Heart right ventricle (tissue), 16 donors: ENCODE measurements around the gene SMG6. TPM values are rescaled to one million over a fixed set of nuclear protein-coding genes. Genes with fewer than 3 reads are reported as not detected.
"Not testable (repeated sequence)": the region's sequence is repeated elsewhere in the genome, so short reads cannot be mapped to it uniquely, and the experiment has no call there.

Source experiments
- ATAC-seq, 8 donors: fragments of 200-7000 bp; cut with Tn5 transposase; one replicate each; pipeline ENCODE4 v1.9.1; 2020; ENCODE audit warnings: mild to moderate bottlenecking in 8 of 8, moderate library complexity in 8 of 8, moderate number of reproducible peaks in 1 of 8
- DNase-seq, 2 donors: peaks; one replicate each; pipeline ENCODE4 v3.0.0-alpha.2; 2020
- H3K27ac ChIP-seq, 10 donors: fragments of 200-600 bp; sonication (generic) in 2 of 10; one replicate each; pipeline versions ENCODE4 v1.5.0 to v1.8.0; 2020 to 2022; ENCODE audit warnings: mild to moderate bottlenecking in 3 of 10
- H3K27me3 ChIP-seq, 7 donors: fragments of 200-600 bp; one replicate each; pipeline ENCODE4 v1.8.0; 2021 to 2022; ENCODE audit warnings: mild to moderate bottlenecking in 2 of 7
- H3K36me3 ChIP-seq, 9 donors: fragments of 200-600 bp; sonication (generic) in 1 of 9; one replicate each; pipeline versions ENCODE4 v1.5.0 to v1.8.0; 2020 to 2022; ENCODE audit warnings: mild to moderate bottlenecking in 2 of 9
- H3K4me1 ChIP-seq, 9 donors: fragments of 200-600 bp; sonication (generic) in 1 of 9; one replicate each; pipeline versions ENCODE4 v1.5.0 to v1.8.0; 2020 to 2022; ENCODE audit warnings: mild to moderate bottlenecking in 4 of 9
- H3K4me3 ChIP-seq, 10 donors: fragments of 200-600 bp; sonication (generic) in 2 of 10; one replicate each; pipeline versions ENCODE4 v1.5.0 to v1.8.0; 2020 to 2022; ENCODE audit warnings: mild to moderate bottlenecking in 7 of 10, moderate library complexity in 2 of 10
- H3K9me3 ChIP-seq, 11 donors: fragments of 200-600 bp in 10 of 11; sonication (generic) in 2 of 11; one replicate each; pipeline versions ENCODE4 v1.5.0 to v1.8.0; 2013 to 2022; ENCODE audit warnings: mild to moderate bottlenecking in 2 of 11, control low read depth in 1 of 11, moderate library complexity in 1 of 11
- WGBS, 2 donors: extraction: QIAGEN DNeasy Blood & Tissue Kit; methylation state at CpG; one replicate each; pipeline ENCODE4 v1.1.7; 2013; ENCODE audit warnings: inconsistent platforms in 1 of 2; 5-methylcytosine and 5-hydroxymethylcytosine counted together
- intact Hi-C, 10 donors: fragments of 100-400 bp; cut with DNase I; formaldehyde crosslinking; loops; one replicate each; pipeline versions ENCODE4 v1.11.1 to v1.14.2; 2022
- polyA plus RNA-seq, 2 donors: library from polyadenylated mRNA; stranded (reverse); fragments of 200-250 nt; gene quantifications; one replicate each; pipeline ENCODE4 v1.2.3, GENCODE V29; 2013
- total RNA-seq, 10 donors: library from RNA; stranded (reverse); fragmentation: NEBNext Ultra II Directional in 3 of 10; extraction: Animal tissue kit (Norgen Biotek cat#: 25700) in 3 of 10; gene quantifications; one replicate each; pipeline versions ENCODE4 v1.2.1 to v1.2.4, GENCODE V29; 2021 to 2023
- TF ChIP-seq, protein P1 (sequence below), 9 donors: fragments of 200-600 bp; sonication (generic) in 2 of 9; IDR thresholded peaks; one replicate each; pipeline versions ENCODE4 v1.5.0 to v1.8.0; 2021 to 2022; ENCODE audit warnings: antibody characterized with exemption in 9 of 9, mild to moderate bottlenecking in 5 of 9, moderate library complexity in 1 of 9
- donor health status: Arrhythmogenic right ventricular cardiomyopathy.
- donor health status: ischemic (EF 13 %, LVEDD 7.1; RV severe dilation, severe dysfunction).
- donor health status: healthy with polysubstance abuse.
- donor health status: DM: no; HTN: yes; CAD: no.
- donor health status: DM: no; HTN: no; CAD: no.
- donor health status: ischemic (EF 25% LVEDD 6.9; RV normal size, moderate dysfunction).
- donor health status: ischemic (EF 25% LVEDD 5.7; RV mildly dilated, moderate dysfunction).
- donor health status: healthy.
- donor health status: DM: yes; HTN: yes; CAD: no.
- donor health status: Ischemic cardiomyopathy.
- donor health status: ischemic (EF 35%, LVEDD 5.7; RV mildly dilated, moderate dysfunction).
- donor health status: nonischemic (EF 11% LVEDD 7.7; RV severe dilation, severe dysfunction).
- donor health status: DM: yes; HTN: yes; CAD: no.
- donor health status: PGD.
- donor health status: ischemic (EF 29% LVEDD 5.4; RV normal size, mild dysfunction).
- donor health status: nonischemic (EF 23%, LVEDD 6.1; RV moderate dilation, normal function).

The SMG6 gene
- total and polyA plus RNA-seq, 12 donors = 13.6 to 28.1 (median 19.6) TPM

DNA sequence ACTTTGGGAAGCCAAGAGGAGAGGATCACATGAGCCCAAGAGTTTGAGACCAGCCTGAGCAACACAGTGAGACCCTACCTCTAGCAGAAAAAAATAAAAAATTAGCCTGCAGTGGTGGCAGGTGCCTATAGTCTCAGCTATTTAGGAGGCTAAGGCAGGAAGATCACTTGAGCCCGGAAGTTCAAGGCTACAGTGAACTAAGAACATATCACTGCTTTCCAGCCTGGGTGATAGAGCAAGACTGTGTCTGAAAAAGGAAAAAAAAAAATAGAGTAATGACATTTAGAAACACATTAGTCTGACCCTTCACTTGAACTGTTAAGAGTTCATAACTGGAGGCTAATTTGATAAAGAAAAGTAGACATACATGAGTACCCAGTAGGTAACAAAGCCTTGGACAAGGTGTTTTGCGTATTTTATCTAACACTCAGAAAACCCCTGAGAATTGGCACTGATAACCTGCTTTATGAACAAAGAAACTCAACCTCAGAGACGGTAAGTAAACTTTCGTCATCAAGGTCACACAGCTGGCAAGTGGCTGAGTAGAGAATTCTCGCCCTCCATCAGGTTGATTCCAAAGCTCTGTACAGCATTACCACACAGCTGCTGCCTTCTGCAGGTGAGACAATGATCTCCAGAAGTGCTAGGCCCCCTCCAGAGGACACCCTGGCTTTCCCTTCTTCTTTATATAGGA lies 101.1 kb downstream of the SMG6 start:
- Histone ChIP-seq H3K27ac (peak overlapping the region in 8 of 10 donors; percentile 16 to 74 (median 31)), H3K27me3 (no peaks in the 10 kb centered on the region), H3K9me3 (no peaks in the 10 kb centered on the region), H3K4me1 (peaks cover 0 to 34% (median 22%) of the 10 kb centered on the region in 9 donors), H3K36me3 (peaks cover 0 to 37% (median 0%) of the 10 kb centered on the region in 9 donors), H3K4me3 (no peak overlapping the region)
- ATAC-seq (no peak), DNase-seq (no peak)
- intact Hi-C loops = no loop called here
- TF ChIP-seq, protein P1, sequence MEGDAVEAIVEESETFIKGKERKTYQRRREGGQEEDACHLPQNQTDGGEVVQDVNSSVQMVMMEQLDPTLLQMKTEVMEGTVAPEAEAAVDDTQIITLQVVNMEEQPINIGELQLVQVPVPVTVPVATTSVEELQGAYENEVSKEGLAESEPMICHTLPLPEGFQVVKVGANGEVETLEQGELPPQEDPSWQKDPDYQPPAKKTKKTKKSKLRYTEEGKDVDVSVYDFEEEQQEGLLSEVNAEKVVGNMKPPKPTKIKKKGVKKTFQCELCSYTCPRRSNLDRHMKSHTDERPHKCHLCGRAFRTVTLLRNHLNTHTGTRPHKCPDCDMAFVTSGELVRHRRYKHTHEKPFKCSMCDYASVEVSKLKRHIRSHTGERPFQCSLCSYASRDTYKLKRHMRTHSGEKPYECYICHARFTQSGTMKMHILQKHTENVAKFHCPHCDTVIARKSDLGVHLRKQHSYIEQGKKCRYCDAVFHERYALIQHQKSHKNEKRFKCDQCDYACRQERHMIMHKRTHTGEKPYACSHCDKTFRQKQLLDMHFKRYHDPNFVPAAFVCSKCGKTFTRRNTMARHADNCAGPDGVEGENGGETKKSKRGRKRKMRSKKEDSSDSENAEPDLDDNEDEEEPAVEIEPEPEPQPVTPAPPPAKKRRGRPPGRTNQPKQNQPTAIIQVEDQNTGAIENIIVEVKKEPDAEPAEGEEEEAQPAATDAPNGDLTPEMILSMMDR (IDR thresholded peaks at IDR 0.05) = no peak
- 56 to 70% methylated on average over 5 of the region's 5 CpGs for WGBS, 2 donors

DNA sequence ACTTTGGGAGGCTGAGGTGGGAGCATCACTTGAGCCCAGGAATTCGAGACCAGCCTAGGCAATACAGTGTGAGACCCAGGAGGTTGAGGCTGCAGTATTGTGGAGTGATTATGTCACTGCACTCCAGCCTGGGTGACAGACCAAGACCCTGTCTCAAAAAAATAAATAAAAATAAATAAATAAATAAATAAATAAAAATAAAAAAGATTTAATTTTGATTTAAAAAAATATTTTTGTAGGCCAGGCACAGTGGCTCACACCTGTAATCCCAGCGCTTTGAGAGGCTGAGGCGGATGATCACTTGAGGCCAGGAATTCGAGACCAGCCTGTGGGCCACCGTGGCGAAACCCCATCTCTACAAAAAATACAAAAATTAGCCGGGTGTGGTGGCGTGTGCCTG lies 104.2 kb downstream of the SMG6 start:
- H3K9me3 ChIP-seq, H3K27ac ChIP-seq, ATAC-seq, intact Hi-C loops, H3K4me3 ChIP-seq, DNase-seq, H3K27me3 ChIP-seq: not testable (repeated sequence)
- Histone ChIP-seq H3K36me3 (peaks cover 0 to 39% (median 0%) of the 10 kb centered on the region in 9 donors), H3K4me1 (peaks cover 0 to 35% (median 19%) of the 10 kb centered on the region in 9 donors)
- 97 to 98% methylated on average over 8 of the region's 8 CpGs for WGBS, 2 donors

DNA sequence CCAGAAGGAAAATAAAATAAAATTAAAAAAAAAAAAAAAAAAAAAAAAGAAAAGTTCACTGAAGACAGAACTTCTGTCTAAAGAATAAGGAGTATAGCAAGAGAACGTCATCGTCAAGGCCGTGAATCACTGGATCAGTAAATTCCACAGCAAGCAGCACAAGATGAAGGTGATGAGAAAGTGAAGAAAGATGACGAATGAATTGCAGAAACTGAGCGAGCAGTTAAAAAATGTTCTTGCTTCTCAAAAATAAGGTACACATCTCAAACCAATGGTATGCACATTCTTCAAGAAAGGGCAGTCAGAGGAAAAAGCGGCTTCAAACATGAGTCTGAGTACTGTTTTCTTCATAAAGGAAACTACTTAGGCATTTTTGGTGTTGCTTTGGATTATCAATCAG lies 104.7 kb downstream of the SMG6 start:
- intact Hi-C loops = no loop called here
- TF ChIP-seq, protein P1 (IDR thresholded peaks at IDR 0.05) = no peak
- no peak for DNase-seq
- Histone ChIP-seq H3K27me3 (no peaks in the 10 kb centered on the region), H3K9me3 (no peaks in the 10 kb centered on the region), H3K4me3 (no peak overlapping the region), H3K27ac (no peak overlapping the region), H3K36me3 (peaks cover 0 to 39% (median 4%) of the 10 kb centered on the region in 9 donors), H3K4me1 (peaks cover 0 to 35% (median 19%) of the 10 kb centered on the region in 9 donors)
- ATAC-seq = no peak
- WGBS, 2 donors = 83 to 85% methylated on average over 6 of the region's 6 CpGs

DNA sequence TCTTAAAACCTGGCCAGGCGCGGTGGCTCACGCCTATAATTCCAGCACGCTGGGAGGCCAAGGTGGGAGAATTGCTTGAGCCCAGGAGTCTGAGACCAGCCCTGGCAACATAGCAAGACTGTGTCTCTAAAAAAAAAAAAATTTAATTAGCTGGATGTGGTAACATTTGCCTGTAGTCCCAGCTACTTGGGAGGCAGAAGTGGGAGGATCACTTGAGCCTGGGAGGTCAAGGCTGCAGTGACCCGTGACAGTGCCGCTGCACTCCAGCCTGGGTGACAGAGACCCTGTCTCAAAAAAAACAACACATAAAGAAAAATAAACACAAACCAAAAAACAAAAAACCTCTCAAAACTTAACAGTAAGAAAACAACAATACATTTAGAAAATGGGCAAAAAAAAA lies 106.3 kb downstream of the SMG6 start:
- TF ChIP-seq, protein P1 (IDR thresholded peaks at IDR 0.05) = no peak
- WGBS, 2 donors = 90 to 95% methylated on average over 6 of the region's 6 CpGs
- Histone ChIP-seq H3K9me3 (no peaks in the 10 kb centered on the region), H3K27ac (no peak overlapping the region), H3K4me1 (peaks cover 2 to 27% (median 15%) of the 10 kb centered on the region in 9 donors), H3K27me3 (no peaks in the 10 kb centered on the region), H3K36me3 (peaks cover 0 to 38% (median 4%) of the 10 kb centered on the region in 9 donors), H3K4me3 (no peak overlapping the region)
- intact Hi-C loops = no loop called here
- ATAC-seq (no peak), DNase-seq (no peak)

DNA sequence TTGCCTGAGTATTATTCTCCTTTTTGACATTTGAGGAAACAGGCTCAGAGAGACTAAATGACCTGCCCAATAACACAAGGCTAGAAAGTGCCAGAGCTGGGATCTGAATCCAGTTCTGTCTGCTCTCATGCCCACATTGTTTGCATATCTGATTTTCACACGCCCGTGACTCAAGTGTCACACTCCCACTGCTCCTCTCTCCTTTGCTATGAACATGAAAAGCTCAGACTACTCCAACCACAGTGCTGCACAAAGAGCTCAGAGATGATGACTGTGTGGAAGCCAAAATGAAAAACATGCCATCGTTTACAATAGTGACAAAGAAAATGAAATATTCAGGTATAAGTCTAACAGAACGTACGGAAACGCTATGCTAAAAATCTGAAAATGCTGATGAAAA lies 107.9 kb downstream of the SMG6 start:
- H3K27me3 ChIP-seq = no peaks in the 10 kb centered on the region
- H3K4me3 ChIP-seq = no peak overlapping the region
- H3K36me3 ChIP-seq = peaks cover 0 to 24% (median 4%) of the 10 kb centered on the region in 9 donors
- H3K9me3 ChIP-seq = no peaks in the 10 kb centered on the region
- intact Hi-C loops = no loop called here
- ATAC-seq (no peak), DNase-seq (no peak)
- peaks cover 4 to 37% (median 27%) of the 10 kb centered on the region in 9 donors for H3K4me1 ChIP-seq
- H3K27ac ChIP-seq = no peak overlapping the region
- TF ChIP-seq, protein P1 (IDR thresholded peaks at IDR 0.05) = no peak
- WGBS, 2 donors = 79 to 83% methylated on average over 6 of the region's 6 CpGs
